H1 (cell line): ENCODE data around the gene TP53BP2. TPM values are rescaled to one million over a fixed set of nuclear protein-coding genes. Genes with fewer than 3 reads are reported as not detected.
"Not testable (repeated sequence)": the region's sequence is repeated elsewhere in the genome, so short reads cannot be mapped to it uniquely, and the experiment has no call there.

Source experiments
- CTCF ChIA-PET: fragments of 300-600 bp; sonication (Branson Sonifier 250); formaldehyde crosslinking; loops from one replicate; lab custom pipeline; 2021; ENCODE audit not compliant: partially characterized antibody; lab: Charles Lee
- POLR2A ChIA-PET: fragments of 300-600 bp; sonication (Branson Sonifier 250); formaldehyde crosslinking; loops from one replicate; lab custom pipeline; 2021; ENCODE audit warnings: inconsistent platforms; ENCODE audit not compliant: partially characterized antibody; lab: Charles Lee
- DNase-seq, 2 experiments: peaks; one replicate each; pipeline versions ENCODE4 v3.0.0 to v3.0.0-alpha.2; 2010 to 2022; ENCODE audit warnings: low spot score in 2 of 2, low read depth in 1 of 2, mixed read lengths in 1 of 2
- FAIRE-seq: peaks from 2 replicates; lab custom pipeline; 2011; peaks lifted over from hg19 to GRCh38; lab: Jason Lieb, UNC
- H2AFZ ChIP-seq: 2 replicates; pipeline ENCODE4 v1.8.1; 2012; ENCODE audit warnings: low read length, inconsistent platforms
- H2AK5ac ChIP-seq: 2 replicates; pipeline ENCODE4 v1.6.1; 2013; ENCODE audit warnings: low read depth, low read length
- H2BK120ac ChIP-seq: replicated peaks from 2 replicates; pipeline ENCODE3; 2013; ENCODE audit warnings: low read depth, low read length, inconsistent platforms
- H2BK12ac ChIP-seq: 2 replicates; pipeline ENCODE4 v1.6.1; 2013; ENCODE audit warnings: low read depth, low read length
- H2BK15ac ChIP-seq: 2 replicates; pipeline ENCODE4 v1.6.1; 2013; ENCODE audit warnings: low read length
- H2BK20ac ChIP-seq: 2 replicates; pipeline ENCODE4 v1.6.1; 2013; ENCODE audit warnings: low read length
- H2BK5ac ChIP-seq: 2 replicates; pipeline ENCODE4 v1.6.1; 2013; ENCODE audit warnings: low read depth, low read length
- H3K14ac ChIP-seq: 2 replicates; pipeline ENCODE4 v1.6.1; 2013; ENCODE audit warnings: inconsistent platforms; ENCODE audit not compliant: insufficient read length
- H3K18ac ChIP-seq: 2 replicates; pipeline ENCODE4 v1.6.1; 2013; ENCODE audit warnings: low read length; ENCODE audit errors: extremely low read depth
- H3K23ac ChIP-seq: 2 replicates; pipeline ENCODE4 v1.6.1; 2013; ENCODE audit warnings: inconsistent platforms; ENCODE audit not compliant: insufficient read length
- H3K23me2 ChIP-seq: 2 replicates; pipeline ENCODE4 v1.6.1; 2013; ENCODE audit warnings: low read depth, low read length
- H3K27ac ChIP-seq: 2 replicates; pipeline ENCODE4 v1.6.1; 2011; ENCODE audit warnings: low read depth, low read length, inconsistent platforms
- H3K27me3 ChIP-seq, 4 experiments: replicated peaks in 1 of 4; 1 replicate in 1 of 4; 2 replicates in 3 of 4; pipeline versions ENCODE4 v1.6.1 to v1.8.1; 2011 to 2013; ENCODE audit warnings: low read length in 3 of 4, mild to moderate bottlenecking in 3 of 4, inconsistent platforms in 2 of 4, mixed read lengths in 2 of 4, moderate library complexity in 1 of 4; ENCODE audit not compliant: control insufficient read depth in 3 of 4, insufficient read depth in 3 of 4; ENCODE audit errors: extremely low read depth in 1 of 4
- H3K36me3 ChIP-seq, 4 experiments: 2 replicates each; pipeline versions ENCODE4 v1.6.1 to v1.8.1; 2011 to 2013; ENCODE audit warnings: mild to moderate bottlenecking in 4 of 4, low read length in 3 of 4, moderate library complexity in 2 of 4, control low read depth in 1 of 4, inconsistent platforms in 1 of 4; ENCODE audit not compliant: insufficient read depth in 4 of 4, control insufficient read depth in 2 of 4
- H3K4ac ChIP-seq: replicated peaks from 2 replicates; pipeline ENCODE3; 2013; ENCODE audit warnings: low read length, low read depth, mixed read lengths, inconsistent platforms; ENCODE audit not compliant: insufficient read length
- H3K4me1 ChIP-seq, 4 experiments: replicated peaks in 1 of 4; 1 replicate in 1 of 4; 2 replicates in 3 of 4; pipeline versions ENCODE4 v1.6.1 to v1.8.1; 2011 to 2013; ENCODE audit warnings: low read length in 3 of 4, inconsistent platforms in 2 of 4, mixed read lengths in 1 of 4; ENCODE audit not compliant: insufficient read depth in 4 of 4, control insufficient read depth in 3 of 4
- H3K4me2 ChIP-seq, 2 experiments: 2 replicates each; pipeline versions ENCODE4 v1.6.1 to v1.8.1; 2011 to 2013; ENCODE audit warnings: low read depth in 2 of 2, low read length in 2 of 2, control low read depth in 1 of 2, inconsistent platforms in 1 of 2, mild to moderate bottlenecking in 1 of 2; ENCODE audit not compliant: insufficient read depth in 1 of 2
- H3K4me3 ChIP-seq, 4 experiments: fragments of 200-600, 300-600 bp in 1 of 4; sonication (generic), shearing (Covaris generic), sonication (Bioruptor Twin) in 1 of 4; 2 replicates each; pipeline versions ENCODE4 v1.5.1 to v1.8.1; 2011 to 2016; ENCODE audit warnings: low read length in 4 of 4, low read depth in 3 of 4, control low read depth in 2 of 4, inconsistent platforms in 2 of 4, mild to moderate bottlenecking in 2 of 4, mixed read lengths in 1 of 4, moderate library complexity in 1 of 4; ENCODE audit not compliant: insufficient read depth in 2 of 4; ENCODE audit errors: extremely low read depth in 1 of 4
- H3K56ac ChIP-seq: replicated peaks from 2 replicates; pipeline ENCODE3; 2013; ENCODE audit warnings: low read depth, mild to moderate bottlenecking, mixed read lengths, low read length, inconsistent platforms; ENCODE audit not compliant: insufficient read length
- H3K79me1 ChIP-seq: 2 replicates; pipeline ENCODE4 v1.6.1; 2013; ENCODE audit warnings: low read depth, low read length, control low read depth
- H3K79me2 ChIP-seq, 2 experiments: 2 replicates each; pipeline versions ENCODE4 v1.6.1 to v1.8.1; 2012 to 2013; ENCODE audit warnings: low read length in 2 of 2, mild to moderate bottlenecking in 2 of 2, inconsistent platforms in 1 of 2; ENCODE audit not compliant: insufficient read depth in 2 of 2, control insufficient read depth in 1 of 2
- H3K9ac ChIP-seq, 4 experiments: replicated peaks in 1 of 4; 1 replicate in 1 of 4; 2 replicates in 3 of 4; pipeline versions ENCODE4 v1.6.1 to v1.8.1; 2011 to 2013; ENCODE audit warnings: low read depth in 3 of 4, low read length in 3 of 4, control low read depth in 2 of 4, mild to moderate bottlenecking in 2 of 4, moderate library complexity in 2 of 4, inconsistent platforms in 1 of 4; ENCODE audit errors: extremely low read depth in 1 of 4
- H3K9me3 ChIP-seq, 2 experiments: 2 replicates each; pipeline versions ENCODE4 v1.6.1 to v1.8.1; 2012 to 2013; ENCODE audit warnings: mild to moderate bottlenecking in 2 of 2, moderate library complexity in 2 of 2, control low read depth in 1 of 2, inconsistent platforms in 1 of 2, low read depth in 1 of 2, low read length in 1 of 2, mixed read lengths in 1 of 2; ENCODE audit not compliant: insufficient read depth in 2 of 2
- H4K20me1 ChIP-seq, 2 experiments: replicated peaks in 1 of 2; 2 replicates each; pipeline versions ENCODE3 to v1.8.1; 2011 to 2013; ENCODE audit warnings: inconsistent platforms in 2 of 2, low read length in 2 of 2, mild to moderate bottlenecking in 1 of 2; ENCODE audit not compliant: insufficient read depth in 2 of 2, control insufficient read depth in 1 of 2
- H4K5ac ChIP-seq: 2 replicates; pipeline ENCODE4 v1.6.1; 2013; ENCODE audit warnings: low read length, low read depth, mixed read lengths, inconsistent platforms; ENCODE audit not compliant: insufficient read length
- H4K8ac ChIP-seq: 2 replicates; pipeline ENCODE4 v1.8.0; 2013; ENCODE audit warnings: mild to moderate bottlenecking, moderate library complexity, low read length, inconsistent platforms; ENCODE audit not compliant: insufficient read depth; ENCODE audit errors: extremely low read depth
- H4K91ac ChIP-seq: replicated peaks from 2 replicates; pipeline ENCODE3; 2013; ENCODE audit warnings: low read length, mixed read lengths, inconsistent platforms; ENCODE audit not compliant: insufficient read length
- WGBS, 2 experiments: shearing (Covaris generic) in 1 of 2; methylation state at CpG; one replicate each; pipeline versions ENCODE4 v1.1.6 to v1.1.7; 2013 to 2015; ENCODE audit warnings: low lambda C conversion rate in 2 of 2, mixed read lengths in 2 of 2, inconsistent platforms in 1 of 2, low coverage in 1 of 2, missing lambda C conversion rate in 1 of 2; ENCODE audit not compliant: insufficient replicate concordance in 2 of 2, insufficient coverage in 1 of 2, insufficient read length in 1 of 2; ENCODE audit errors: extremely low coverage in 1 of 2, missing lambda C conversion rate in 1 of 2; 5-methylcytosine and 5-hydroxymethylcytosine counted together
- polyA plus RNA-seq, 7 experiments: library from polyadenylated mRNA; depleted of rRNA in 3 of 7; stranded (reverse) in 5 of 7; unstranded in 2 of 7; fragments of >200 nt in 5 of 7; fragments of 200-250 nt in 2 of 7; gene quantifications; 1 replicate in 5 of 7; 2 replicates in 1 of 7; 4 replicates in 1 of 7; pipeline versions ENCODE4 v1.2.1 to v1.2.3, GENCODE V29; 2011 to 2013; ENCODE audit warnings: missing spikeins in 2 of 7, mixed read lengths in 2 of 7
- total RNA-seq: library from RNA; stranded (reverse); fragmentation: NEBNext Ultra II Directional; extraction: Animal tissue kit (Norgen Biotek cat#: 25700); gene quantifications from 2 replicates; pipeline ENCODE4 v1.2.1, GENCODE V29; 2021

TP53BP2 gene
- total and polyA plus RNA-seq, 2 of the 8 experiments (the other 6 are each of a cell fraction or from before 2014, with no cell fraction given) = 18.0 to 38.7 TPM

- H4K91ac ChIP-seq, H3K4me3 ChIP-seq, H3K56ac ChIP-seq, H3K9ac ChIP-seq, H2BK15ac ChIP-seq, H2BK20ac ChIP-seq, H3K27me3 ChIP-seq, H3K4ac ChIP-seq, H3K18ac ChIP-seq, H3K27ac ChIP-seq, H2BK12ac ChIP-seq, POLR2A ChIA-PET, H4K8ac ChIP-seq, FAIRE-seq, H2BK120ac ChIP-seq, H3K79me2 ChIP-seq, DNase-seq, H2AFZ ChIP-seq, H3K9me3 ChIP-seq, H3K4me1 ChIP-seq, H2BK5ac ChIP-seq, H3K14ac ChIP-seq, H4K5ac ChIP-seq, H3K4me2 ChIP-seq, H3K23me2 ChIP-seq, H3K79me1 ChIP-seq, H4K20me1 ChIP-seq, H2AK5ac ChIP-seq, H3K23ac ChIP-seq: not testable (repeated sequence)
- CTCF ChIA-PET = interaction anchor here (2.7 kb wide), 1 partner anchor 14 kb away, joined by 16 read pairs; no protein-coding TSS in a partner anchor
- WGBS, 2 experiments = 89% methylated on average over 4 of the region's 4 CpGs; no CpG with 5 or more reads in 1 of the 2 experiments
- peaks cover 5 to 60% (median 25%) of the 10 kb centered on the region in 4 experiments for H3K36me3 ChIP-seq
Measured at GRCh38 chr1:223809905-223810304, 35.8 kb downstream of the TP53BP2 start.
